Kasumi-1 (cell line): Measurements from ENCODE around the gene TST.
"Not testable (repeated sequence)": the region's sequence is repeated elsewhere in the genome, so short reads cannot be mapped to it uniquely, and the experiment has no call there.

Experiments used
- DNase-seq, 2 experiments: peaks; one replicate each; lab custom pipeline; 2025; lab: John Stamatoyannopoulos, UW

TST gene

DNA sequence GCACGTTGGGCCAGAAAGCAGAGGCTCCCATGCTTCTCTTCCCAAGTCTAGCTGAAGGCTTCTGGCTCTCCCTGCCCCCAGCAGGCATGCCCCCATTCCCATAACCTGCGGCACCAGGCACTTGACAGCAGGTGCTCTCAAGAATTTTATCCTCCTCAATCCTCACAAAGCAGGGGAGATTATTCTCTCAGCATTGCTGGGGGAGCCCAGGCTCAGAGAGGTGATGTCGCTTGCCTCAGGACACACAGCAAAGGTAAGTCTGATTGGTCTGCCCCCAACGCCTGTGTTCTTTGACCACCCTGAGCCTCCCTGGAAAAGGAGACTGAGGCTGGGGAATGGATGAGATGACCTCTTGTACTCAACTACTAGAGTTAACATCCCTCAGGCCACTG, 4.8 kb downstream of the TST start:
- no peak for DNase-seq

DNA sequence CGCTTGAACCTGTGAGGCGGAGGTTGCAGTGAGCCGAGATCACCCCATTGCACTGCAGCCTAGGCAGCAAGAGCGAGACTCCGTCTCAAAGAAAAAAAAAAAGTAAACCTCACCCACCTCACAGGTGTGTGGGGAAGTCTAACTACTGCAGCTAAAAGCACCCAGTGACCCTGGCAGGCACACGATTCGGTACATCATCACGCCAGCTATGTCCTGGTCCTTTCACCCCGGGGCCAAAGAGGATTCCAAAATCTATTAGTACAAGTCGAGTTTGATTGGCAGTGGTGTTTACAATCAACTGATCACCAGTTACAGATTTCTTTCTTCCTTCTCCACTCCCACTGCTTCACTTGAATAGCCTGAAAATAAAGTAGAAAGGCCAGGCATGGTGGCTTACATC, 6.3 kb downstream of the TST start:
- no peak for DNase-seq

DNA sequence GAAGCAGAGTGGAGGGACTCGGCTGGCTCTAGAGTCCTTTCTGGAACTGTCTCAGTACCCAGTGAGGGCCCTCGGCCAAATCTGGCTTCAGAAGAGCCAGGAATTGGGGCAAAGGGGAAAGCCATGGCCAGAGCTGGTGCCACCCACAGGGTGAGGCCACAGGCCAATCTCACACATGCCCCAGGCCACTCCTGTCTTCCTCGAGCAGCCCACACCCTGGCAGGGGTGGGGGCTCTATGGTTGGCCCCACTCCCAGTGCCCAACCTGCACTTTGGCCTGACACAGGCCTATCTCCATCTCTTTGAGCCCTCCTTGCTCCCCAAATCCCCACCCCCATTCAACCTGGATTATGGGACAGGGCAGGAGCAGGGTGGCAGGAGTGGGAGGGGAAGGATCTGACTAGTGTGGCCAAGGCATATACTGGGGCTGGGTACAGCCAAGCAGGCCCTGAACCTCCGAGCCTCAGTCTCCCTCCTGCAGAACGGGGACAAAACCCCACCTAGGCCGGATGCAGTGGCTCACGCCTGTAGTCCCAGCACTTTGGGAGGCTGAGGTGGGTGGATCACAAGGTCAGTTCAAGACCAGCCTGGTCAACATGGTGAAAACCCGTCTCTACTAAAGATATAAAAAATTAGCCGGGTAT, 6.9 kb downstream of the TST start:
- DNase-seq = no peak

DNA sequence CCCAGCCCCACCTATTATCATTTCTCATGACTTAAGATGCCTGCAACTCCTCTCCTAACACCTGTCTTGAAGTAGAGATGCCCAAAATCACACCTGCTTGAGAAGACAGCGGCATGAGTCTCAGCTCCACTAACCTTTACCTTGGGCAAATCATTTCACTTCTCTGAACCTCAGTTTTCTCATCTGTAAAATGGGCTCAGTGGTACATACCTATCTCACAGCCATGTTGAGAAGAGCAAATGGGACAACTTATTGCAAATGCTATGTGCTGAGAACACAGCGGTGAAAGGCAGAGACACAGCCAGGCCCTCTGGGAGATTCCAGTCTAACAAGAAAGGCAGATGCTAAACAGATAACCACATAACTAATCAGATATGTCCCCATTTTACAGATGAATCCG, 7.8 kb downstream of the TST start:
- no peak for DNase-seq

DNA sequence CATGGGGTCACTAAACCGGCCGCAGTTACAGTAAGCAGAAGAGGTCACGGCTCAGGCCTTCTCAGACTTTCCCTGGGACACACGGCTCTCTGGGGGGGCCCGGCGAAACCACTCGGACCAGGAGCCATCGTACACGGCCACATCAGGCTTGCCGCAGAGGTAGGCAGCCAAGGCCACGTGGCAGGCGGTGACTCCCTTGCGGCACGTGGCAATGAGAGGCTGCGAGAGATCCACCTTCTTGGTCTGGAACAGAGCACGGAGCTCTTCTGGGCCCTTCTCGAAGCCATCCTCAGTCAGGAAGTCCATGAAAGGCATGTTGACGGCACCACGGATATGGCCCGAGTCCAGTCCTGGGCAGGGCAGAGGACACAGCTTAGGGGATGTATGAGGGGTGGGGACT, 8.3 kb downstream of the TST start:
- DNase-seq = no peak

DNA sequence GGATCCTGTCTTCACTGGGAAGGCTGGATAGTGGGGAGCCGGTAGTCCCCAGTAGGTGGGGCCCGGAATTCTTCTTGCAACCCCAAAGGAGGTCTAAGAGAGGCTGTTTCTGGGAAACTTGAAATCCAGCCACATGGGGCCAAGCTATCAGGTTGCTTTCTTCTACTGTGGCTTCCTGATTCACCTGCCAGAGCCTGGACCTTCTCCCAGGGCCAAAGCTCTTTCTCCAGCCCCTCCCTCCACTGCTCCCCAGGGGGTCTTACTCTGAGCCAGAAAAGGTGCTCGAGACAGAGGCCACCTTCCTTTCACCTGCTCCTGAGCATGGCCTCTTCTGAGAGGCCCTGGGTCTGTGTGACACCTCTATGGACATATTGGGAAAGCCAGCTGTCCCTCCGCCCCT, 9.1 kb downstream of the TST start:
- no peak for DNase-seq

DNA sequence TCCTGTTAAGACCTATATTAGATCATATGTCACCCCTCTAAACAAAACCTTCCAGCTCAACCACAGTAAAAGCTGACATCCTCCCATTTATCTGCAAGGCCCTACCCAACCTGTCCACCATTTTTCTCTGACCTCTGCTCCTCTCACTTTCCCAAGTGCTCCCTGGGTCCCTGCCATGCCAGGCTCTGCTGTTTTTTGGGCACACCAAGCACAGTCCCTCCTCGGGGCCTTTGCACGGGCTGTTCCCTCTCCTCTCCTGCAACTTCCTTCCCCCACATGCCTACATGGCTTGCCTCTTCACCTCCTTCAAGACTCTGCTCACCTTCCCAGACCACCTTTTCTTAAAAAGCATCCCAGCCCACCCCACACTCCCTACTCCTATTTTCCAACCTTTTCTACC, 9.8 kb downstream of the TST start:
- no peak for DNase-seq

DNA sequence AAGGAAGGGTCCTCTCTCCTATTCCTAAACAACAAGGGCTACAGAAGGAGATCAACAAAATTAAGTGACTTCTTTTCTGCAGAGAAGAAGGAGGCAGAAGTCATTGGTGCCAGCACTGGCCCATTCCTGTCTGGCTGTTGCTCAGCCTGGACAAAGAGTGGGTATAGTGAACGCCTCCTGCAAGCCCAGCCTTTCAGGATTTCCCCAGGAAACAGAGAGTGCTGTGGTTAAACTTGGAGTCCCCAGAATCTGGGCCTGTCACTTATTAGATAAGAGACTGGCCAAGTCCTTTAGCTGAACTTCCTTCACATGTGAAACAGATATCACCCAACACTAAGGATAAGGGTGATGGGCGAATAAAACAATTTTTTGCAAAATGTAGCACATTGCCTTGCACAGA, 10.9 kb downstream of the TST start:
- DNase-seq = peak; percentile 32 to 39

DNA sequence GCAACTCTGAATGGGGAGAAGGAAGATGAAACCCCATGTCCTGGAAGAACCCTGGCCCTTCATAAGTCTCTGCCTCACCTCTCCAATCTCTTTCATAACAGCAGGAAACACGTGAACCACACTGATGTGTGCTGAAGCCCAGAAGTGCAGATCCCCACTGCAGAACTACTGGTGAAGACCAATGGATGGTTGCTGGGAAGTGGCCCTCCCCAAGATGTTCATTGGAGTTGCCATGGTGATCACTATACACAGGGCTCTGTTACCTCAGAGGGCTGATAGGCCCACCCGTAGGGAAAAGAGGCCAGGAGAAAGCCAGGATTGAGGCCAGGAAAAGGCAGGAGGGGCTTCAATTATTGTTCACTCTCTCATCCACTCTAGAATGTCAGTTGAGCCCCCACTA, 11.6 kb downstream of the TST start:
- peak; percentile 5 to 30 for DNase-seq

DNA sequence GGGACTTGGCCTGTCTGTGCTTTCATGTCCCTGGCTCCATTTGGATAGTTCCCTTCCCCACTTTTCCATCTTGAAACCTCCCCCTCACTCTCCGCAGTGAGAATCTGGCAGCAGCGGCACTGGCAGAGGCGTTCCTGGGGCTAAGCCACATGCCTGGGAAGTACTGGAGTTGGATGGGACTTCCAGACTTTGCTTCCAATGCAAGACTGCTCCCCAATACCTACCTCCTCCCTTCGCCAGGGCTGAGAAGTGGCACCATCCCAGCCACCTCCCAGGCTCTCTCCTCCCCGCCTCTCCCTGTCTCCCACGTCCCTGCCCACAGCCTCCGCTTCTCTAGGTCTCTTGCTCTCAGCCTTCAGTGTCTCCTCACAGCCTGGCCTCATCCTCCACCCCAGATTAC, 16.6 kb downstream of the TST start:
- no peak for DNase-seq

DNA sequence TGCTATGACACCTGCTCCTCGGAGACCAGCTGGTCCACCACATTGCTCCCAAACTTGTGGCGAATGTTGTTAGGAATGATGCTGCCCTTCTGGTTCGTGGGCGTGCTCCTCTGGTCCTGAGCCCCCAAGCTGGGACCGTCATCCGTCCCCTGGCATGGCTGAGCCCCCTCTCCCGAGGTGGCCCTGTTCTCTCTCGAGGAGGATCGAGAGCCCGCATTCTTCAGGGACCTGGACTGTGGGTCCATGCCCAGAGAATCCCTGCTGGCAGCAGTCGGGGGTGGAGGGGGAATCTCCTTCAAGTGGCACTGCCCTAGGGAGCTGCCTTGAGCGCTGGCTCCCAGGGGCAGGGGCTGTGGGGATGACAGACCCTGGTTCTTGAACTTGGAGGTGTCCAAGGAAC, 17.4 kb downstream of the TST start:
- no peak for DNase-seq

DNA sequence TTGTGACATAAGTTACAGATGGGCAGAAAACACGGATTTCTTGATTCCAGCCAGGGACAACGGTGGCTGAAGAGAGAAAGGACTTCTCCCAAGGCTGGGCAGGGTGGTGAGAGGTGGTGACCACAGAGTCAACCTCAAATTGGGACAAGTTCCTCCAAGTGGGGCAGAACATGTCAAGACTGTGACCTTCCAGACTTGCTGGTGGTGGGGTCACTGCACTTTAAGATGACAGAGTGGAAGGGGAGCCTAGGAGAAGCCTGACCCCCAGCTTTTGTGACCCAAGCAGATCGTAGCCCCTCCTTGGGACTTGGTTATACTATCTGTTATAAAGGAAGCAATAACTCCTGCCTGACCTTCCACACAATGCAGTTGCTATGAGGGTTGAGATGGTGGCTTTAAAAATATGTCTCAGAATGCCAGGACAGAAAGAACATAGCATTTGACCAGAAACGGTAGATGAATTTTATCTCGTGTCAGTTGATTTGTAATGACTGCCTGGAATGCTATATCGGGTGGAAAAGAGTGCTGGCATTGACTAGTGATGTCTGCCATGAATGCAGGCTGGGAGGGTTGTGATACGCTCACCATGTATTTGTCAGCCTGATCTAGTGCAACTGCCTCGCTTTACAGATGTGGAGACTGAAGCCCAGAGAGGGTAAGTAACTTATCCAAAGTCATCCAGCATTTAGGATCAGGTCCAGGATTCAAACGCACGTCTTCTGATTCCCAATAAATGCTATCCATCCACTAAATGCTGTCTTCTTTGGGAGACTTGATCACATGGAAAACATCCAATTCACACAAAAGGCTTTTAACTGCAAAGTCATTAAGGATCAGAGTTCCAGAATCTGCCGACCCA, 18.3 kb downstream of the TST start:
- DNase-seq = no peak

DNA sequence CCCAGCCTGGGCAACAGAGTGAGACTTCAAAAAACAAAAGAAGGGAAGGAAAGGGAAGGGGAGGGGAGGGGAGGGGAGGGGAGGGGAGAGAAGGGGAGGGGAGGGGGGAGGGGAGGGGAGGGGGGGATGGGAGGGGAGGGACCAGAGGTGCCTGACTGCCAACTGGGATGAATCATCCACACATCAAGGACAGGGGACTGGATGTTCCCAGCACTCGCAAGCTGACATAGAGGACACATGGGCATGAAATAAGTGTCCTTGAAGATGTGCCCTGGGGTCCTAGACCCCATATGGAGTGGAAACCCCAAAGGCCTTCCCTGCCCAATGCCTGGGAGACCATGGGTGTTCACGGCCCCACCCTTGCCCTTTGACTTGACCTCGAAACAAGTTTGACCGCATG, 19.8 kb downstream of the TST start:
- no peak for DNase-seq

DNA sequence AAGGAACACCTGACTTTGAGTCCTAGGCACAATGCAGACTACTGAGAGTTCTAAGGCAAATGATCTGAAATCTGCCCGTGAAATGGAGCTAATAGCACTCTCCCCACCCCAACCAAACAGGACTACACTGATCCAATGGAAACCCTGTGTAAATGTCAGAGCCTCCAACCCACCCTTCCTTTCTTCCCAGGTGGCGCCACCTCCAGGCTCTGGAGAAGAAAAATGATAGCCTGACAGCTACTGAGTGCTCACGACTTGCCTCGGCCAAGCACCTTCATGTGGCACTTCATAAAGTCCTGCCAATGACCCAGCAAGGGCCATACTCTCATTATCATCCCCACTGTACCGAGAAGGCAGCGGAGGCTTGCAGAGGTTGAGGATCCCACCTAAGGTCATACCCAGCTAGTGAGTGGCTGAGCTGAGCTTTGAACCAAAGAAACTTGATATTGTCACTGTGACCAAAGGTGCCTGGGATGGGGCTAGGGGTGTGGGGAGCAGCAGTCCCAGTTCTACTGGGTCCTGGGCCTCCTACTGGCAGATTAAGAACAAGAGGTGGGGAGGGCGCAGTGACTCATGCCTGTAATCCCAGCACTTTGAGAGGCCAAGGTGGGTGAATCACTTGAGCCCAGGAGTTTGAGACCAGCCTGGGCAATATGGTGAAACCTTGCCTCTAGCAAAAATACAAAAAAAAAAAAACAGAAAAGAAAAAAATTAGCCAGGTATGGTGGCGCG, 20.5 kb downstream of the TST start:
- no peak for DNase-seq

DNA sequence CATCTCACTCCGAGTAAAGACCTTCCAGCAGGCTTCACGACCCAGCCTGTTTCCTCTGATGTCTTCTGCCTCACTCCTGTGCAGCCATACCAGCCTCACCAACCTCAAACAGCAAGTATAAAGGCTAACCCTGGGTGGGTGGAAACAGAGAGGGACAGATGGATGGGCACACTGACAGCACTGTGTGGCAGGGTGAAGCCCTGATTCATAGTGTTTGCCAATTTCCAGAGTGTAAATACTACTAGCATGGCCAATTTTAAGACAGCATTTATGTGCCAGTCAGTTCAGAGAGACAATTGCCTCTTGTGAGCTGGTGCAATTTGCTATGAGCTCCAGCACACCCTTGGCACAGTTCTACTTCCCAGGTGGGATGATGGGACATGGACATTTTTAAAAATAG, 21.5 kb downstream of the TST start:
- DNase-seq = no peak

DNA sequence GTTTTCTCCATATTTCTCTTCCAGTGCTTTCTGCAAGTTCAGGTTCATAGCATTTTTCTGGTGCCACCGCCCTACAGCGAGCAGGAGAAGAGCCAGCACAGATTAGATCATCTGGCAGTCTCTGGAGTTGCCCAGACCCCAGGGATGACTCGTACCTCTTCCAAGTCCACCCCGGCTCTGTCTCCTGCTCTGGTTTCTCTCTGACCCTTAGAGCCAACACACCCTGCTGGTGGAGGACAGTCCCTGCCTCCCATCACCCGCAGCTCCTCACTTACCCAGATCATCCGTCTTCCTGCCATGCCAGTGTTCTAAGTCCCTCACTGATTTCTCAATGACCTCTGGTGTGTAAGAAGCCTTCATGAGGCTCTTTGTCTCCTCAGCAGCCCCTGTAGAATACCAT, 28.0 kb downstream of the TST start:
- DNase-seq = no peak

DNA sequence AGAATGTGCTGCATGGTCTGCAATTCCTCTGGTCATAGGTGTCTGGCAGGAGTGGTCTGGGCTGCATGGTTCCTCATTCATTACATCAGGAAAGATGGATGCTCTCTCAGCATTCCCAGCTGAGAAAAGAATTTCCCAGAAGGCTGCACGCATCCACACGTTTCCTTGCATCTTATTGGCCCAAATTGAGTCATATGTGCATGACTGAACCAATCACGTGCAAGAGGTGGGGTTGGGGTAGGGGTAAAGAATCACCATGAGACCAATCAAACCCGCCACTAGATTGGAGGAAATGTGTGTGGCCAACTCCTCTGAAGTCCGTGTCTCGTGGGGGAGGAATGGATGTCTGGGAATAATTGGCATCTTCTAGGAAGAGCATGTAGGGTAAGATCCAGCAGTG, 28.8 kb downstream of the TST start:
- DNase-seq = no peak

DNA sequence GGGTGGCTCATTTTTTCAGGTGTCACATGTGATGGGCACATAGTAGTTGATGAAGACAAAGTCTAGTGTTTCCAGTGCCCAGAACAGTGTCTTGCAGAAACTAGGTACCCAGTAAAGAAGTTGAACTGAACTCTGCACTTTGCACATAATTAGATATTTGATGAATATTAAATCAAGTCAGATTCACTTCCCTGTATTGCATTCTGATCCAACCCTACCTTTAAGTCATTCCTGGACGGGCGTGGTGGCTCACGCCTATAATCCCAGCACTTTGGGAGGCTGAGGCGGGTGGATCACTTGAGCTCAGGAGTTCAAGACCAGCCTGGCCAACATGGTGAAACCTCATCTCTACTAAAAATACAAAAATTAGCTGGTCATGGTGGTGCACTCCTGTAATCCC, 30.2 kb downstream of the TST start:
- DNase-seq = not testable (repeated sequence)

DNA sequence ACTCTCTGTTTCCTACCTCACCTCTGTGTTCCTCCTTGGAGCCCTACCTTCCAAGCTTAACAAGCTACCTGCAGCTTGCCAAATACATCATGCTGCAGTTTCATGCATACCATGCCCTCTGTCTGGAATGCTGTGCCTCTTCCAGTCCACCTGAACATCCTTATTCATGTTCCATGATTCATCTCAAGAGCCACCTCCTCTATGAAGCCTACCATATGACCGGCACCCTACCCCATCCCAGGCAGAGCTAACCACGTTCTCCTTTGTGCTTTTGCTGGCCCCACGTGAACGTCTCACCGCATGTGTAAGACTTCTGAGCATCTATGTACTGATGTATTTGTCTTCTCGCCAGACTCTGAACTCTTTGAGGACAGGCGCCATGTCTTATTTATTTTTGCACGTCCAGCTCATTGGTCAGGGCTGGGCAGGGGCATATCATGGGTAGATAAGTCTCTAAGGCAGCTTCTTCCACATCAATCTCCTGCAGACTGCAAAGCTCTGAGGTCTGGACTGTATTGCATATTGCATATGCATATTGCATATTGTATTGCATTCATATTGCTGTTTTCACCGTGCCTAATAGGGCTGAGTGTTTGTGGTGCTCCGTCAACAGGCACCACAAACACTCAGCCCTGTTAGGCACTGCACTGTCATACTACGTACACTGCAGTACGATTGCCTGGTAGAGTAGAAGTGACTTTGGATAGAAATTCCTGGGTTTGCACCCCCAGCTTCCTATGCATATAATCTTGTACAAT, 31.0 kb downstream of the TST start:
- DNase-seq = no peak

DNA sequence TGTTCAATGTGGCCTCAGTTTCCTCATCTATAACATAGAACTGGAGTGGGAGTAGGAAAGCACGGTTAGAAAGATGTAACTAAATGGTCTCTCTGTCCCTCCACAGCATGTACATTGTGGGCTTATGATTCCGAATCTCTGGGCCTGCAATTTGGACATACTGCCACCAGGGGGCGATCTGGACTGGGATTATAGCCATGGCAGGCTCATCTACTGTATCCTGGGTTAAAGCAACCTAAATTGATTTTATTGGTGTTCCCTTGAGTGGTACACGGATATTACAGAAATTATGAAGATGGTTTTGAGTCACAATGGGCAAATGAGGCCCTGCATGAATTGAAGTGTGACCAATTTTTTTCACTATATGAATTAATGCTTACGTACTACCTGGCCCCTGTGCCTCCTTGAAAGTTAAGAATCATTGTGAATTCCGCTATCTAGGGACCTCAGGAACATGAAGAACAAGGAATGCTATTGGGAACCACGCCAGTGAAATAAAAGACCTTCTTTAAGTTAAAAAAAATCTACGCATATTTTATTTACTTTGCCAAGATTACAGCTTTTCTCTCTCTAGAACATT, 32.9 kb downstream of the TST start:
- peak; percentile 59 to 62 for DNase-seq

DNA sequence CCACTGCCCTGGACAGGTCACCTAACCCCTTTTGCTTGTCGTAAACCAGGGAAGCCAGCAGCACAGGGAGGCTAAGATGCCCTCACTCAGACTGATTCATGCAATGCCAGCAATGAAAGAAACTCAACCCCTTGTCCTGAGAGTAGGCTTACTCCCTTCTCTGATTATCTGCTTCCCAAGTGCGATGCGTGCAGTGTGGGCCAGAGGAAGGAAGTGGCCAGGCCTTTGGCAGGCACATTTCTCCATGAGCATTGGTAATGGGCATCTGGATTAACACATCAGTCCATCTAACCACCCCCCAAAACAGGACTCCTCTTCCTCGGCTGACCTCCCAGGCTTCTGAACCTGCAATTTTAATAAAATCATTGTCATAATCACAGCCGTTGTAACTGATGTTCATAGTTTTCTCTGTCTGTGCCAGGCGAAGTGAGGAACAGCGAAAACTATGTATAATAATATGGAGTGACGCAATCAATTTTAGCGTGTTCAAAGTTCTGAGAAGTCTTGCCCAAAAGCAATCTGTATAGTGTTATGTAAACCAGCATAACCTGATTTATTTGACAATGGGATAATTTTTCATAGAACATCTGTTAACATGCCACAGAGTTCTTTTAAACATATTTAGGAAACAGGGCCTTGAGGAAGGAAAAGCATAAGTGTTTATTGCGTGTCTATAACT, 33.9 kb downstream of the TST start:
- no peak for DNase-seq
